ENCODE results near the gene SHC2.
"Not testable (repeated sequence)": the region's sequence is repeated elsewhere in the genome, so short reads cannot be mapped to it uniquely, and the experiment has no call there.

The SHC2 gene

DNA sequence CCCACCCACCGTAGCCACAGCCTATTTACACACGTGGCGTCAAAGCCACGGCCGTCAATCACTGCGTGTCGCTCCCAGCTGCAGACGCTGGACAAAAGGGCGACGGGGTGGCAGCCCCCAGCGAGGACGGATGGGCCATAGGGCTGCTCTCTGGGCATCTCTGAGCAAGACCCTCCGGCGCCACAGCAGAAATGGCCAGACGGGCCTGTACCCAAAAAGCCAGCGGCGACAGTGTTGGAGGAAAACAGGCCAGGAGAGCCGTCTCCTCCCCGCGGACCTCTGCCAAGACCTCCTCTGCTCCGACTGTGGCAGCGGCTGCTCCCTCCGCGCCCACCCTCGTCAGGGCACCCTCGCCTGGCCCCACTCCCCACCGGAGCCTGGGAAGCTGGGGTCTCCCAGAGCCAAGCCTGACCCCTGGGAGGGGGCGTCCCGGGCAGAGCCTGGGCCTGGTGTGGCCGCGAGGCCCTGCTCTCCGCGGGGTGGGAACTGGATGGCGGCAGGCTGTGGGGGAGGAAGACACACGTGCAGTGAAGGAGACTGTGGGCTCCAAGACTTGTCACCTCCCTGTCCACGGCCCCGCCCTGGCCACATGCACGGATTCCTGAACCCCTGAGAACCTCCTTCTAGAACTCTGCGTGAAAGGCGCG is 54.6 kb downstream of the SHC2 start:
- no peak for DNase-seq (ENCODE audit: low spot score)

DNA sequence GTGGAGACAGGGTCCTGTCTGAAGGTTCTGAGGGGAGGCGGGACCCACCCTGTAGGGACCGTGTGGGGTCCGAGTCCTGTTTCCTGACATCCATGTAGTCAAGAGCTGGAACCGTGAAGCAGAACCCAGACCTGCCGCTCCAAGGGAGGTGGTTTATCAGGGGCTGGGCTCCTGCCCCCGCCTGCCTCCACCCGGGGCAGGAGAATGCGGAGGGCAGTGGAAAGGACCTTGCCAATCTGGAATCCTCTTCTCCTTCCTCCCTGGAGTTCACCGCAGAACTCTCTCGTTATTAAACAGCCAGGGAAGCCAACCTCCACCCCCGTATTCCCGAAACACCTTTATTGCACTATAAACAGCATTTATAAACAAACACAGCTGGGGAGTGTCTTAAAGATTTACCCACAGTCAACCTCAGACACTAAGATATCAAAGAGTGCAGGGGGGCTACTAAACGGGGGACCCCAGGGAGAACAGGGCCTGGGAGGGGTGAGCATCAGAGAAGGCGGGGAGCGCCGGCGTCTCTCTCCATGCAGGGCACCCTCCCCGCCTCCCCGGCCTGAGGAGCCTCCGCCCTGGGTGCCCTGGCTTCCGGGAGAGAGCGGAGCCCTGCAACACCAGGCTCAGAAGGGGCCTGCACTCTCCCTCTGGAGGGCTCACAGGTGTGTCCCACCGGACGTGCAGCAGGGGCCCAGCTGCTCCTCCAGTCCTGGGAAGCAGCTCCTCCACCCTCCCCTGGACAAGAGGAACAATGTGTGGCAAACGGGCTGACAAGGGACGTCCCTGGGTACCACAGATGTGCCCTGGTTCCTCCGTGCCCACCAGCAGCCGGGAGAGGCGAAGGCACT is 55.5 kb downstream of the SHC2 start:
- no peak for DNase-seq (ENCODE audit: low spot score)

DNA sequence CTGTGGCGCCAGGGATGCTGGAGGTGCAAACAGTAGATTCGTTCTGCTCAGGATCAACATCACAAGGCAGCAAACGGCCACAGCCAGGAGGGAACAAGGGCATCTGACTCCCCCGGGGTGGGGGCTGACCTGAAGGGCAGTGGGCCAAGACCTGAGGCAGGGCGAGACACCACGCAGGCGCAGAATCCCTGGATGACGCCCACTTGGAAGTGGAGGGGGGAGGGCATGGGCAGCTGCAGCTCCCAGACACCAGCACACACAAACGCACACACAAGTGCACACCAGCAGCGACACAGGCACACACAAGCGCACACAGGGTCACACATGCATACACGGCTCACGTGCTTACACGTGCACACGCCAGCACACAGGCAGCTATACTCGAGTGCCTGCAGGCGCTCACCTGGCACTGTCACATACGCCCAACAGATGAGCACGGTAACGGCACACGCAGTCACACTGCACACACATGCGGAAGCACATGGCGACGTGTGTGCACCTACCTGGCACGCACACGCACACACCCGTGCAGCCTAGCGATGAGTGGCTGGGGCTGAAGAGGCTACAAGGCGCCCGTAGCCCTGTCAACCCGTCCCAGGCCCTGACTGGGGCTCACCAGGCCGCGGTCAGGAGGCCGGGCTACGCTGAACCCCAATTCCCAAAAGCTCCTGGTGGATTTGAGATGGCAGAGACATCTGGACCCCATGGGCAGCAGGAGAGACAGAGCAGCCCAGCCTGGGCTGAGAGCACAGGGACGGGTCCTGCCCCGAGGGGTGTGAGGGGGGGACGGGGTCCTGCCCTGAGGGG is 57.4 kb downstream of the SHC2 start:
- DNase-seq (ENCODE audit: low spot score) = no peak

DNA sequence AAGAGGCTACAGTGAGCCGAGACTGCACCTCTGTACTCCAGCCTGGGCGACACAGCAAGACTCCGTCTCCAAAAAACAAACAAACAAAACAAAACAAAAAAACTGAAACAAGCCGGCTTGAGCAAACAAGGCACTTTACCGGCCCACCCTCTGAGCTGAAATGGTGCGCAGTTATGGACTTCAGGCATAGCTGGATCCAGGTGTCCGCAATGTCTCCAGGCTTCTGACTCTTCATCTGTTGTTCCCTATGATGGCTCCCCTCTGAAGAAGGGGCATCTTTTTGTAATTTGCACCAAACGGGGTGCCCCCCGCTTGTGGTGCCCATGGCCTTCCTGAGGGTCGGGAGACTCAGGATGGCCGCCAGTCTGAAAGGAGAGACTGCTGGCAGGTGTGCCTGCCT is 58.0 kb downstream of the SHC2 start:
- no peak for DNase-seq (ENCODE audit: low spot score)

DNA sequence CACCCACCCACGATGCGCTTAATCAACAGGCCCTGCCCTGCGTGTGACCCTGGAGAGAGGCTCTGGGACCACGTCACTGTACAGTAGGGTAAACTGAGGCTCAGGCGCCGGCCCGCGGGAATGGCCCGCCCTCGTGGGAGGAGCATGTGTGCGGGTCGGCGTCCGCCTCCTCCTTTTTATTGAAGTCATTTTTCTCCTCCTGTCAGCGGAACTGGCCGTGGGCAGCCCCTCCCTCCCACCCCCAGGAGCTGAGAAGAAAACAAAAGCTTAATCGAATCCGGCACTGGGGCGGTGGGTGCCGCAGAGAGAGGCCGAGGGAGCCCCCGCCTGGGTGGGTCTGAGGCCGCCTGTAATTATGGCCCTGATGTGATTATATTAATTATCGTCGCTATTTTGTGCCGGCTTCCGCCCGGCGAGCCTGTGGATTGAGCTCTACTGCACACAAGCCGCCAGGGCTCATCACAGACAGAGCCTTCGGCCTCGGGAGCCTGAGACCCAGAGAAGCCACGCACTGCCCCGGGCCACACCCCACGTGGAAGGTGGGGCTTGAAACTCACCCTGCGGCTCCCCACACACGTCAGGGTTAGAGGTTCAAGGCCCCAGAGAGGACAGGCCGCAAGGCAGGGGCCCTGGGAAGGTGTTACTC is 58.8 kb downstream of the SHC2 start:
- no peak for DNase-seq (ENCODE audit: low spot score)

DNA sequence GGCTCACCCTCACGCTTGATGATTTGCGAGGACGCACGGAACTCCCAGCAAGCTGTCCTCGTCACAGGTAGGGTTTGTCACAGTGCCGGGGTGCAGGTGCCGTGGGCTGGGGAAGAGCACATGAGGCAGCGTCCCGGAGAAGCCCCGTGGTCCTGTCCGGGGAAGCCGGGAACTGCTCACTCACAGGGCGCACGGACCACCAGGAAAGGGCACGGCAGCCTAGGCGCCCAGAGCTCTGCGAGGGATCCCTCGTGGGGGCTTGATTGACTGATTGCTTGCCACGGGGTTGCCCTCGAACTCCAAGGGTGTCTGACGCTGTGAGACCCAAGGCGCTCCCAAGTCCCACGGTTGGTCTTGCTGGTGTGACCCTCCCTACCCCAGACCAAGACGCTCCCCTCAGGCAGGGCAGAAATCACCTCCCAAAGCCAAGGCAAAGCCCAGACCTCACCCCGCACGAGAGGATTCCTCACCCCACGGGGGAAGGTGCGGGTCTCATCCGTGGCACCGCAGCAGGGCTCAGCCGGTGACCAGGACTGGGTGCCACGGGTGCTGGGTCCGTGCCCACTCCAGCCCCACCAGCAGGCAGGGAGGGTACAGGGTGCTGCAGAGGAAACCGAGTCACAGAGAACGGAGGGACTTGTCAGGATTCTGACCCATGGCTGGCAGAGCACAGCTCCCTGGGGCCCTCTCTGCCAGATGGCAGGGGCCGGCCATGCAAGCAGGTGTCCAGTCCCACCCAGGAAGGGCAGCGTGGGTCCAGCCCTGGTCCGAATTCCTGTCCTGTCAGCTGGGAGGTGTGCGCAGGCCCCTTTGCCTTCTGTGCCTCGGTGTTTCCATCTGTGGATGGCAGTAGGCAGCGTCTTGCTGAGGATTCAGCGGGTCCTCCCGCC is 59.6 kb downstream of the SHC2 start:
- DNase-seq (ENCODE audit: low spot score) = no peak

DNA sequence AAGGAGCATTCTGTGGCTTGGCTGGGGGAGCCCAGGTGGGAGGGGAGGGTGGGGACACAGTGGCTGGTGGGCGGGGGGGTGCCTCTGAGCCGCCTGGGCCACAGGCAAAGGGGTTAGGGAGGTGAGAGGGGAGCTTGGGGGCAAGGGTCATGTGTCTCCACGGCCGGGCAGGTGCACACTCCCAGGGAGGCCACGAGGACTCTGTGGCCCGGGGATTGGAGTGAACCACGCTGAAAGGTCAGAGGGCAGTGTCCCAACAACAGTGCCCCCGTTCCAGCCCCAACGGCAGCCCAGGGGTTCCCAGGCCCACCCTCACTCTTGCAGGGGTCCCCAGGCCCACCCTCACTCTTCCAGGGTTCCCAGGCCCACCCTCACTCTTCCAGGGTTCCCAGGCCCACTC is 61.5 kb downstream of the SHC2 start:
- DNase-seq (ENCODE audit: low spot score) = no peak

DNA sequence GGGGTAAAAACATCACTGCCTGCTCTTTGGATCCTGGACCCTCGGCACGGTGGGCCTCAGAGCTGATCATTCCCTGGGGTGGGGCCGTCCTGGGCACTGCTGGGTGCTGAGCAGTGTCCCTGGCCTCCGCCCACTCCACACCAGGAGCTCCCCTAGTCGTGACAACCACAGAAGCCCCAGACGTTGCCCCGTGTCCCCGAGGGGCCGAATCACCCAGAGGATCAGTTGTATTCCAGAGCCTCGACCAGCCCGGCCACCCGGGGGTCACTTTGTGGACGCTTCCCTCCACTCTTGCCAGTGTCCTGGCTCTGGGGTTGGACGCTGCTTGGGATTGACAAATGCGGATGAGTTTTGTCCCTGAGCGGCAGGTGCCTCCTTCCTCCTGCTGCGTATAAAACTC is 62.1 kb downstream of the SHC2 start:
- DNase-seq (ENCODE audit: low spot score) = no peak

DNA sequence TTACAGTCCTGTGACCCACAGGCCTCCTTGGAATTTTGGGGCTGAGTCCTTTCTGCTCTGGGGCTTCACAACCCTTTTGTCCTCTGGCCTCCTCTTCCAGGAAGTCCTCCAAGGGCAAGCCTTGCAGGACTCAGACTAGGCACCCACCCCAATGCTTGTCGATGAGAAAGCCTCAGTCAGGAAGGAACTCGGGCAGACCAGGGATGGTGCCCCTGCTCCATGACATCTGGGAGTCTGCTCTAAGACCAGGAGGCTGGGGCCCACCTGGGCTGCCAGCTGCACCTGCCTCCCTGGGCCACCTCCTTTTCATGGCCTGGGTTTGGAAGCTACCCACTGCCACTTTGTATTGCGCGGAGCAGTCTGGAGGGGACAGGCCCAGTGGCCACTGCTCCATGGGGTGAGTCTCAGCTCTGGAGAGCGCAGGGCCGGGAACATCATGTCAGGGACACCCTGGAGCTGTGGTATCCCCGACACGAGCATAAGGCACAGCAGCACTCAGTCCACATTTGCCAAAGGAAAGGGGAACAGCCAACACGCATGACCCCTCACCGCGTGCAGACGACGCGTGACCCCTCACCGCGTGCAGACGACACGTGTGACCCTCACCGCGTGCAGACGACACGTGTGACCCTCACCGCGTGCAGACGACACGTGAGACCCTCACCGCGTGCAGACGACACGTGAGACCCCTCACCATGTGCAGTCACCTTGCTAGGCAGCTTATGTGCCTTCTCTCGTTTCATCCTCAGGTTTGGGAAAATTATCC is 62.7 kb downstream of the SHC2 start:
- no peak for DNase-seq (ENCODE audit: low spot score)

DNA sequence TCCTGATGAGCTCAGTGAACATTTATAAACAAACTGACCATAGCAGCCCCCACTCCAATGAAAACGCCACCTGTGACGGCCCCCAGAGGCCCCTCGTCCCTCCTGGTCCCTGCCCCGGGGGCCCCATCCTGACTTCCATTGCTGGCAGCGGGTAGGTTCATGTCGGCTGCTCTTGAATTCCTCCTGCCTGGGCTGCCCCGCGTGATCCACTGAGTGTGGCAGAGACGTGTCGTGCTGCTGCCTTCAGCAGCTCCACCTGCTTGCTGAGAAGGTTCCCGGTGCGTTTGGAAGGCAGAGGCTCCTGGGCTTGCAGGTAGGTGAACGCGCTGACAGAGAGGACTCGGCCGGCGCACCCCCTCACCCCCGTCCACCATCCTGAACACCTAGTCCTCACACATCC is 63.5 kb downstream of the SHC2 start:
- DNase-seq (ENCODE audit: low spot score) = no peak

DNA sequence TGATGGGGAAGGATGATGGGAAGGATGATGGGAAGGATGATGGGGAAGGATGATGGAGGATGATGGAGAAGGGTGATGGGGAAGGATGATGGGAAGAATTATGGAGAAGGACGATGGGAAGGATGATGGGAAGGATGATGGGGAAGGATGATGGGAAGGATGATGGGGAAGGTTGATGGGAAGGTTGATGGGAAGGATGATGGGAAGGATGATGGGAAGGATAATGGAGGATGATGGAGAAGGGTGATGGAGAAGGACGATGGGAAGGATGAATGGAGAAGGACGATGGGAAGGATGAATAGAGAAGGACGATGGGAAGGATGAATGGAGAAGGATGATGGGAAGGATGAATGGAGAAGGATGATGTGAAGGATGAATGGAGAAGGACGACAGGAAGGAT is 65.4 kb downstream of the SHC2 start:
- DNase-seq (ENCODE audit: low spot score) = no peak

DNA sequence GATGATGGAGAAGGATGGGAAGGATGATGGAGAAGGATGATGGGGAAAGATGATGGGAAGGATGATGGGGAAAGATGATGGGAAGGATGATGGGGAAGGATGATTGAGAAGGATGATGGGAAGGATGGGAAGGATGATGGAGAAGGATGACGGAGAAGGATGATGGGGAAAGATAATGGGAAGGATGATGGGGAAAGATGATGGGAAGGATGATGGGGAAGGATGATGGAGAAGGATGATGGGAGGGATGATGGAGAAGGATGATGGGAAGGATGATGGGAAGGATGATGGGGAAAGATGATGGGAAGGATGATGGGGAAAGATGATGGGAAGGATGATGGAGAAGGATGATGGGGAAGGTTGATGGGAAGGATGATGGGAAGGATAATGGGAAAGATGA is 66.0 kb downstream of the SHC2 start:
- not testable (repeated sequence) for DNase-seq (ENCODE audit: low spot score)

DNA sequence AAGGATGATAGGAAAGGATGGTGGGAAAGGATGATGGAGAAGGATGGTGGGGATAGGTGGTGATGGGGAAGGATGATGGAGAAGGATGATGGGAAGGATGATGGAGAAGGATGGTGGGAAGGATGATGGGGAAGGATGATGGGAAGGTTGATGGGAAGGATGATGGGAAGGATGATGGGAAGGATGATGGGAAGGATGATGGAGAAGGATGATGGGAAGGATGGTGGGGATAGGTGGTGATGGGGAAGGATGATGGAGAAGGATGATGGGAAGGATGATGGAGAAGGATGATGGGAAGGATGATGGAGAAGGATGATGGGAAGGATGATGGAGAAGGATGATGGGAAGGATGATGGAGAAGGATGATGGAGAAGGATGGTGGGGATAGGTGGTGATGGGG is 67.3 kb downstream of the SHC2 start:
- not testable (repeated sequence) for DNase-seq (ENCODE audit: low spot score)

DNA sequence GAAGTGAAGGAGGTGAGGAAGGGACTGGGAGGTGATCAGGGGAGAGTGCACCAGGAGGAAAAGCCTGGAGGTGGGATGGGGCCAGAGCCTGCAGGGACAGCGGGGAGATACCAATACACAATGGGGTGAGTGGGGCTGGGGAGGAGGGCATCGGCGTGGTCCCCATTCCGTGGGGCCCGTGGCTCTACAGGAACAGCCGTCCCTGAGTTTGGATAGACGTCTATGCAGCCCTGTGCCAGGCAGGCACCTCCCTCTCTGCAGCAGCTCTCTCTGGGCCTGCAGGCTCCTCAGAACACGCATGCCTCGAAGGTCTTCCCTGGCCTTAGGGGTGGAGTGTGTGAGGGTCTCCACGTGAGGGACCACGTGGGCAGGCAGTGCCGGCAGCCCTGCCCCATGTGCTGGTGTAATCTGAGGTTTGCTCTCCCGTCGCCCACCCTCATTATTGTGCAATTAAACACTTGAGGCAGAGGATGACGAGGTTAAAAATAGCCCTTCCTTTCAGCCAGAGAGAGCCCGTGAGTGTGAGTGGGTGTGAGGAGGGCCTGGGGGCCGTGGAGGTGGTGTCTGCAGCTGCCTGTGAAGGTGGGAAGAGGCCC is 68.4 kb downstream of the SHC2 start:
- no peak for DNase-seq (ENCODE audit: low spot score)

DNA sequence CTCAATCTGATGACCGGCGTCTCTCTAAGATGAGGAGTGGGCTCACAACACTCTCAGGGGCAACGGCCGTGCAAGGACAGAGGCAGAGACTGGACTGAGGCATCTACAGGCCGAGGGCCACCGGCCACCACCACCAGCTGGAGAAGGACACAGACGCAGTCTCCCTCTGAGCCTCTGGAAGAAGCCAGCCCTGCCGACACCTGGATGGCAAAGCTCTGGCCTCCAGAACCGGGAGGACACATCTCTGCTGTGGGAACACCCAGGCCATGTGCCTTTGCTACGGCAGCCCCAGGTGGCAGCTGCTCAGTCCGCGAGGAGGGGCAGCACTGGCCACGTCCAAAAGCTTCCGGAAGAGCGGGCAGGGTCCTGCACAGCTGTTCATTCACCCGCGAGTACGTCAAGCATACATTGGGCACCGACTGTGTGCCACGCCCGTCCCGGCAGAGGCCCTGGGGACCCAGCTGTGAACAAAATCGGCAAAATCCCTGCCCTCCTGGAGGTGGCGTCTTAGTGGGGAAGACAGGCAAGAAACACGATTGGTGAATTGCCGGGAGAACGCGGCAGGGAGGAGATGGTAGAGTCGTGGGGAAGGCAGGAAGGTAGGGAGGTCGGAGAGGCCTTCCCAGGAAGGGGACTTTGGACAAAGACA is 69.0 kb downstream of the SHC2 start:
- no peak for DNase-seq (ENCODE audit: low spot score)

DNA sequence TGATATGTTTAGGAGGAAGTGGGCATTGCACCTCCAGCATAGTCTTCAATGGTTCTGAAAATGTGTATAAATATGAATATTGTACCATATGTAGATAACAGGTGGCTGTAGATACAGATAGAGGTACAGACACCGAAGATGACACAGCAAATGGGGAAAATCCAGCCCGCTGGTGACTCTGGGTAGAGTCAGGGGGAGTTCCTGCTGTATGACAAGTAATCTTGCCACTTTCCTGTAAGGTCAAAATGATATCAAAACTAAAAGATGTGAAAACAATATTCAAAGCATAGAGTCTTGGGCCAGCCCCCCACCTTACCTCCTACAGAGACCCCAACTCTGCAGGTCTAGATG is 69.7 kb downstream of the SHC2 start:
- no peak for DNase-seq (ENCODE audit: low spot score)

DNA sequence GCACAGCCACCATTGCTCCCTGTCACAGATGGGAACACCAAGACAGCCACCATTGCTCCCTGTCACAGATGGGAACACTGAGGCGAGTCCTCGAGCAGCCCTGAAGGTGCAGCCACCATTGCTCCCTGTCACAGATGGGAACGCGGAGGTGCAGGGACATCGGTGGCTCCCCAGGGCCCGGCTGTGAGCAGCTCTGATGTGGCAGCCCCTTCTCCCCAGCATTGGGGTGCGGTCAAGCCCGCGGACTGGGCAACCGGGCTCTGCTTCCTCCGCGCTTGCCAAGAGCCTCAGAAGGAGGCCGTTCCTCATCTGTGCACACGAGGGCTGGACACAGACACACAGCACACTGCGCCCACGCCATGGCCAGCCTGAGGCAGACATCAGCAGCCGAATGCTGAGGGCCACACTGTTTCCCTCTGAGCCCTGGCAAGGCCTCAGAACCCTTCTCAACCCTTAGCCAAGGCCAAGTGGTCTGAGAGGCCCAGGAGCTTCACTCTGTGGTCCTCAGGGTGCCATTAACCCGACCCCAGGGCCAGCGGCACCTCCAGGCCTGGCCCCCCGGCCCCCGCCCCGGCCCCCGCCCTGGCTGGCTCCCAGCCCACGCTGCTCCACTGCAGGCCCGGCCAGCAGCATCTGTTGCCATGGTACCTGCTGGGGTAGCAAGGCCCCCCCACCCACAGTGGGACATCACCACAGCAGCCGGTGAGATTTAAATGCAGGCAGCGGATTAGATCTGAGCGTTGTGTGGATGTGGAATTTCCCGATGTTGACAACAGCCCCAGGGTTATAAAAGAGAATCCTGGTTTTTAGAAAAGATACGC is 70.2 kb downstream of the SHC2 start:
- no peak for DNase-seq (ENCODE audit: low spot score)

DNA sequence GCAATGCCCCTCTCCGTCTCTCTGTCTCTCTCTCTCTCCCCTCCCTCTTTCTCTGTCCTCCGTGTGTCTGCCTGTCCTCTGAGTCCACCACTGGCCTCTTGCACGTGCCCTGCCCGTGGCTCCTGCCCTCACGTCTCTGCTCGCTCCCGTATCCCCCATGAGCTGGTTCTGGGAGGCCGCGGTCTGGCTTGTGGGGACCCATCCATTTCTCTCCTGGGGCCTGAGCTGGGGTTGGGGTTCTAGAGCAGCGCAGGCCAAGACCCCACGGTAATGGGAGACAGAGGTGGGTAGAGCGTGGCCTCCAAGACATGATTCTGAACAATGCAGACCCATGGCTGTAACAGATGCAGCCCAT is 70.9 kb downstream of the SHC2 start:
- DNase-seq (ENCODE audit: low spot score) = no peak
